Peyer's patch (tissue), 4 donors: ENCODE data around the gene LINS1. TPM values are rescaled to one million over a fixed set of nuclear protein-coding genes. Genes with fewer than 3 reads are reported as not detected.

ENCODE experiments used
- DNase-seq, 3 donors: peaks; one replicate each; pipeline ENCODE4 v3.0.0-alpha.2; 2017 to 2019
- H3K27ac ChIP-seq, 4 donors: fragments of 200-600 bp; sonication (generic); one replicate each; pipeline ENCODE4 v1.5.1; 2016 to 2019
- H3K27me3 ChIP-seq, 2 donors: fragments of 200-600 bp; sonication (generic); one replicate each; pipeline ENCODE4 v1.5.1; 2019
- H3K36me3 ChIP-seq, 3 donors: fragments of 200-600 bp; sonication (generic); one replicate each; pipeline ENCODE4 v1.5.1; 2016 to 2019
- H3K4me1 ChIP-seq, 4 donors: fragments of 200-600 bp; sonication (generic); one replicate each; pipeline ENCODE4 v1.5.1; 2016 to 2019
- H3K4me3 ChIP-seq, 4 donors: fragments of 200-600 bp; sonication (generic); 1 replicate in 3 of 4; 2 replicates in 1 of 4; pipeline ENCODE4 v1.5.1; 2016 to 2019; ENCODE audit warnings: mild to moderate bottlenecking in 1 of 4
- H3K9me3 ChIP-seq, 4 donors: fragments of 200-600 bp; sonication (generic); one replicate each; pipeline ENCODE4 v1.5.1; 2016 to 2019; ENCODE audit warnings: mild to moderate bottlenecking in 1 of 4
- CTCF ChIP-seq, 6 experiments: fragments of 450-650 bp in 4 of 6; fragments of 200-600 bp in 2 of 6; sonication (generic) in 1 of 6; IDR thresholded peaks; one replicate each; pipeline ENCODE4 v1.5.1; 2017 to 2019; ENCODE audit warnings: antibody characterized with exemption in 6 of 6, mild to moderate bottlenecking in 3 of 6, moderate library complexity in 1 of 6
- POLR2A ChIP-seq, 2 donors: fragments of 450-650 bp; IDR thresholded peaks; one replicate each; pipeline ENCODE4 v1.5.1; 2017; ENCODE audit warnings: antibody characterized with exemption in 2 of 2, mild to moderate bottlenecking in 2 of 2, moderate library complexity in 2 of 2
- total RNA-seq, 4 donors: library from RNA; depleted of rRNA; stranded (reverse); fragments of >200 nt; gene quantifications; one replicate each; pipeline ENCODE4 v1.1.0, GENCODE V29; 2016

LINS1 gene
- total RNA-seq, 4 donors from 2014 or later = 12.2 to 32.2 (median 21.5) TPM

- TF ChIP-seq POLR2A (IDR thresholded peaks at IDR 0.05) (no peak), CTCF (IDR thresholded peaks at IDR 0.05) (no peak)
- H3K4me1 ChIP-seq = peaks cover 0 to 33% (median 4%) of the 10 kb centered on the region in 4 donors
- peaks cover 0 to 25% (median 0%) of the 10 kb centered on the region in 3 donors for H3K36me3 ChIP-seq
- H3K9me3 ChIP-seq = no peaks in the 10 kb centered on the region
- no peaks in the 10 kb centered on the region for H3K27me3 ChIP-seq
- peak overlapping the region; percentile 88 to 96 (median 92) for H3K4me3 ChIP-seq
- DNase-seq = peak in 2 of 3 donors; percentile 28 to 52
- peak overlapping the region; percentile 78 to 94 (median 86) for H3K27ac ChIP-seq
Observed at GRCh38 chr15:100602823-100603393, 924 bp upstream of the LINS1 start.

DNA sequence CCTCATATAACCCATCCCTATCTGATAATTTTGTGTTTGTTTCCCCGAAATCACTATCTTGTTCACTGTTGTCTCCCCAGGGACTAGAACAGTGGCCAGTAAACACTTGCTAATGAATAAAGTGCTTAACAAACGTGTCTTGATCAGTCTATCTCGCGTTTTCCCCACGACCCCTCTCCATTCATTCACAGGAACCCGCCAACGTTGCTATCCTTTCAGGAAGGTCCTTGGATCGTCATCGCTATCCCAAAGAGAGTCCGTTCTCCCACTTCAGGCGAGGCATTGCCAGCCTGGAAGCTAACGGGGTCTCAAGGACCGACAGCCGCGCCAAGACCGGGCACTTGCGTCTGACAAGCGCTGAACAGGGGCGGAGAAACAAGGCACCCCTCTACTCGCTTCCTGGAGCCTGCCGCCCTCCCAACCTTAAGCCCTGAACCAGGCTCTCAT is 344 bp downstream of the LINS1 start:
- Histone ChIP-seq H3K27me3 (no peaks in the 10 kb centered on the region), H3K9me3 (no peaks in the 10 kb centered on the region), H3K36me3 (peaks cover 0 to 15% (median 0%) of the 10 kb centered on the region in 3 donors), H3K27ac (peak overlapping the region; percentile 77 to 94 (median 80)), H3K4me3 (peak overlapping the region; percentile 86 to 96 (median 89)), H3K4me1 (peaks cover 0 to 33% (median 4%) of the 10 kb centered on the region in 4 donors)
- DNase-seq = no peak
- no peak for TF ChIP-seq CTCF (IDR thresholded peaks at IDR 0.05)
- TF ChIP-seq POLR2A (IDR thresholded peaks at IDR 0.05) = peak in 1 of 2 donors; percentile 18

GRCh38 chr15:100601163-100601562 is 821 bp downstream of the LINS1 start:
- peak overlapping the region in 3 of 4 donors; percentile 25 to 81 (median 78) for H3K27ac ChIP-seq
- peaks cover 0 to 14% (median 0%) of the 10 kb centered on the region in 3 donors for H3K36me3 ChIP-seq
- TF ChIP-seq CTCF (IDR thresholded peaks at IDR 0.05) (no peak), POLR2A (IDR thresholded peaks at IDR 0.05) (no peak)
- H3K4me3 ChIP-seq = peak overlapping the region; percentile 86 to 96 (median 89)
- H3K27me3 ChIP-seq = no peaks in the 10 kb centered on the region
- peak in 2 of 3 donors; percentile 35 to 50 for DNase-seq
- H3K9me3 ChIP-seq = no peaks in the 10 kb centered on the region
- H3K4me1 ChIP-seq = peaks cover 0 to 33% (median 4%) of the 10 kb centered on the region in 4 donors

DNA sequence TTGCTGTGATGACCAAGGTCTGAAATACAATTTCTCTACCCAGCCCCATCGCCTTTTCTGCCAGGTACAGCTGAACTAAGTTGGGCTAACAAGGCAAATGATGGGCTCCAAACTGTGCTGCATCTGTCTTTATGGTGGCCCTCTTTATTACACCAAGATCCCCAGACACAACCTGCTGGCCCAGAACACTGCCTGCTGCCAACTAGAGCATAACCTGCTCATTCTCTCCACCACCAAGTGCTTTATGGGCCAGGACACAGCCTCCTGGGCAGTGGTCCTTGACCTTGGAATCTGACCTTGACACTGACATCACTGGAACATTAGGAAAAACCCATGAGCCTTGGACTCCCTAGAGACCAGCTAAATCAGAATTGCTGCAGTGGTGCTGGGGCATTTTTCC is 3.3 kb downstream of the LINS1 start:
- H3K9me3 ChIP-seq = no peaks in the 10 kb centered on the region
- H3K27ac ChIP-seq = no peak overlapping the region
- H3K27me3 ChIP-seq = no peaks in the 10 kb centered on the region
- no peak for TF ChIP-seq CTCF (IDR thresholded peaks at IDR 0.05)
- no peak for TF ChIP-seq POLR2A (IDR thresholded peaks at IDR 0.05)
- no peak for DNase-seq
- H3K36me3 ChIP-seq = no peaks in the 10 kb centered on the region
- peaks cover 0 to 21% (median 4%) of the 10 kb centered on the region in 4 donors for H3K4me1 ChIP-seq
- H3K4me3 ChIP-seq = no peak overlapping the region

GRCh38 chr15:100597862-100598261 is 4.1 kb downstream of the LINS1 start:
- TF ChIP-seq CTCF (IDR thresholded peaks at IDR 0.05) (no peak), POLR2A (IDR thresholded peaks at IDR 0.05) (no peak)
- DNase-seq = no peak
- H3K9me3 ChIP-seq = no peaks in the 10 kb centered on the region
- no peak overlapping the region for H3K4me3 ChIP-seq
- H3K36me3 ChIP-seq = no peaks in the 10 kb centered on the region
- H3K27ac ChIP-seq = peak overlapping the region in 1 of 4 donors; percentile 59
- peaks cover 0 to 14% (median 4%) of the 10 kb centered on the region in 4 donors for H3K4me1 ChIP-seq
- no peaks in the 10 kb centered on the region for H3K27me3 ChIP-seq
